Uterus (tissue), 2 donors: Measurements from ENCODE around the gene SLC34A3.

Experiments
- POLR2A ChIP-seq, 2 donors: fragments of 450-650 bp; IDR thresholded peaks; one replicate each; pipeline ENCODE4 v1.6.1; 2016; ENCODE audit warnings: antibody characterized with exemption in 2 of 2, mild to moderate bottlenecking in 1 of 2, moderate library complexity in 1 of 2
- TF ChIP-seq, protein P1 (sequence below), 4 experiments: fragments of 200-600 bp in 2 of 4; fragments of 450-650 bp in 2 of 4; sonication (generic) in 2 of 4; IDR thresholded peaks; one replicate each; pipeline ENCODE4 v1.5.1; 2016 to 2019; ENCODE audit warnings: antibody characterized with exemption in 4 of 4, mild to moderate bottlenecking in 2 of 4, moderate library complexity in 1 of 4

DNA sequence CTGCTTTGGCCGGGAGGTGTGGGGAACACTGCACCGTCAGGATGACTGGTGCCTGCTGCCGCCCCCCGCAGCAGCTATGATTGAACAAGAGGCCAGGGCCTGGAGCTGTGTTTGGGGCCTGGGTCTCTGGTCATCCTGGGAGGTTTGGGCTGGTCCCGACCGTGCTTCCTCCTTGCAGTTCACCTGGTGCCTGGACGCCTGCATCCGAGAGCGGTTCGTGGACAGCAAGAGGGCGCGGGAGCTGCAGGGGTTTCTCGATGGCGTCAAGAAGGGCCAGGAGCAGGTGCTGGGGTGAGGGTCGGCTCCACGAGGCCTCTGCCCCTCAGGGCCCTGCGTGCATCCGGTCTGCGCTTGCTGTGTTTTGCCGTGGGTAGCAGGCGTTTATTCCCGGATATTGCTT, 33.4 kb downstream of the SLC34A3 start:
- TF ChIP-seq, protein P1, sequence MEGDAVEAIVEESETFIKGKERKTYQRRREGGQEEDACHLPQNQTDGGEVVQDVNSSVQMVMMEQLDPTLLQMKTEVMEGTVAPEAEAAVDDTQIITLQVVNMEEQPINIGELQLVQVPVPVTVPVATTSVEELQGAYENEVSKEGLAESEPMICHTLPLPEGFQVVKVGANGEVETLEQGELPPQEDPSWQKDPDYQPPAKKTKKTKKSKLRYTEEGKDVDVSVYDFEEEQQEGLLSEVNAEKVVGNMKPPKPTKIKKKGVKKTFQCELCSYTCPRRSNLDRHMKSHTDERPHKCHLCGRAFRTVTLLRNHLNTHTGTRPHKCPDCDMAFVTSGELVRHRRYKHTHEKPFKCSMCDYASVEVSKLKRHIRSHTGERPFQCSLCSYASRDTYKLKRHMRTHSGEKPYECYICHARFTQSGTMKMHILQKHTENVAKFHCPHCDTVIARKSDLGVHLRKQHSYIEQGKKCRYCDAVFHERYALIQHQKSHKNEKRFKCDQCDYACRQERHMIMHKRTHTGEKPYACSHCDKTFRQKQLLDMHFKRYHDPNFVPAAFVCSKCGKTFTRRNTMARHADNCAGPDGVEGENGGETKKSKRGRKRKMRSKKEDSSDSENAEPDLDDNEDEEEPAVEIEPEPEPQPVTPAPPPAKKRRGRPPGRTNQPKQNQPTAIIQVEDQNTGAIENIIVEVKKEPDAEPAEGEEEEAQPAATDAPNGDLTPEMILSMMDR (IDR thresholded peaks at IDR 0.05) = no peak
- TF ChIP-seq POLR2A (IDR thresholded peaks at IDR 0.05) = no peak
